WTC11 (cell line): Measurements from ENCODE around the gene ZXDC.

ENCODE experiments used
- CREB1 ChIP-seq: sonication (generic); formaldehyde crosslinking; IDR thresholded peaks from 2 replicates; pipeline ENCODE4 v1.8.0; 2023; ENCODE audit warnings: mild to moderate bottlenecking, missing genetic modification reagents
- CTCF ChIP-seq: fragments of 200-600 bp; IDR thresholded peaks from 2 replicates; pipeline ENCODE4 v1.8.0; 2022; ENCODE audit warnings: antibody characterized with exemption
- FOXK1 ChIP-seq: sonication (generic); formaldehyde crosslinking; IDR thresholded peaks from 2 replicates; pipeline ENCODE4 v1.8.0; 2022; ENCODE audit warnings: mild to moderate bottlenecking, moderate library complexity, missing genetic modification reagents
- KAT7 ChIP-seq: sonication (generic); formaldehyde crosslinking; IDR thresholded peaks from 2 replicates; pipeline ENCODE4 v1.8.1; 2023; ENCODE audit warnings: missing genetic modification reagents, mild to moderate bottlenecking, borderline replicate concordance
- NR2C2 ChIP-seq: sonication (generic); formaldehyde crosslinking; IDR thresholded peaks from 2 replicates; pipeline ENCODE4 v1.8.0; 2022; ENCODE audit warnings: mild to moderate bottlenecking, missing genetic modification reagents
- NR3C1 ChIP-seq: sonication (generic); formaldehyde crosslinking; conservative IDR thresholded peaks from 2 replicates; pipeline ENCODE4 v1.8.1; 2023; ENCODE audit warnings: low read depth, mild to moderate bottlenecking, missing genetic modification reagents
- SMAD4 ChIP-seq: sonication (generic); formaldehyde crosslinking; IDR thresholded peaks from 2 replicates; pipeline ENCODE4 v1.8.0; 2022; ENCODE audit warnings: mild to moderate bottlenecking, missing genetic modification reagents
- SP1 ChIP-seq: sonication (generic); formaldehyde crosslinking; conservative IDR thresholded peaks from 2 replicates; pipeline ENCODE4 v1.8.1; 2022; ENCODE audit warnings: missing genetic modification reagents
- ZNF121 ChIP-seq: sonication (generic); formaldehyde crosslinking; IDR thresholded peaks from 2 replicates; pipeline ENCODE4 v1.8.0; 2023; ENCODE audit warnings: missing genetic modification reagents
- ZNF416 ChIP-seq: fragments of 250-450 bp; sonication (Bioruptor Pico); IDR thresholded peaks from 2 replicates; pipeline ENCODE4 v1.9.0; 2021; ENCODE audit warnings: mild to moderate bottlenecking, inconsistent platforms
- TF ChIP-seq, protein P1 (sequence below): fragments of 250-450 bp; sonication (Bioruptor Pico); IDR thresholded peaks from 2 replicates; pipeline ENCODE4 v1.9.0; 2021; ENCODE audit warnings: mild to moderate bottlenecking, borderline replicate concordance
- TF ChIP-seq, protein P2 (sequence below): sonication (generic); formaldehyde crosslinking; IDR thresholded peaks from 2 replicates; pipeline ENCODE4 v1.8.1; 2022; ENCODE audit warnings: low read depth, missing genetic modification reagents, borderline replicate concordance
- TF ChIP-seq, protein P3 (sequence below): sonication (generic); formaldehyde crosslinking; IDR thresholded peaks from 2 replicates; pipeline ENCODE4 v1.8.0; 2022; ENCODE audit warnings: mild to moderate bottlenecking, missing genetic modification reagents
- TF ChIP-seq, protein P4 (sequence below): sonication (generic); formaldehyde crosslinking; IDR thresholded peaks from 2 replicates; pipeline ENCODE4 v1.8.1; 2023; ENCODE audit warnings: mild to moderate bottlenecking, missing genetic modification reagents, moderate library complexity

DNA sequence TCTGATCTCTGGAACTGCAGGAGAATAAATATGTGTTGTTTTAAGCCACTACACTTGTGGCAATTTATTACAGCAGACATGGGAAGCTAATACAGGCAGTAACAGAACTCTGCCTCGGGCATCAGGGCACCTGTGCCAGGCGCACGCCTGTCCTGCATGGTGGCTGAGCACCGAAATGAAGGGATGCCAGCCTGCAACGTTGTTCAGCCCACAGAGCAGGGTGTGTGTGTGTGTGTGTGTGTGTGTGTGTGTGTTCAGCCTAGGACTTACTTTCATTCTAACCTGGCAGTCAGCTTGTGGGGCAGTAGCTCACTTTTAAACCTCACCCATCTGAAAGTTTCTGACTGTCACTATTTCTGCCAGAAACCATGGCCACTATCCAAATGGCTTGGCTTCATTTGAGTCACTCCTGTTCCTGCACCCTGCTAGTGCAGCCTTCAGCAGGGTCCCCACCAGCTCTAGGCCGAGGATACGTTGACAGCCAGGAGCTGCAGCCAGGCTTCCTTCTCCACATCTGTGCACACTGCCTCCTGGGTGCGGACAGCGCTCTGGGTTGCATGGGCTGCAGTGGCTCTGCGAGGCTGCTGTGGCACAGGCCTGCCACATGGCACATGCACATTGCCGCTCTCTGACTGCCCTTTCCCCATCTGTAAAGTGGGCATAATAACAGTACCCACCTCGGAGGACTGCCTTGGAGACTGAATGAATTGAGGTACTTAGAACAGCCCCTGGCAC lies 37.4 kb upstream of the ZXDC start:
- TF ChIP-seq, protein P1, sequence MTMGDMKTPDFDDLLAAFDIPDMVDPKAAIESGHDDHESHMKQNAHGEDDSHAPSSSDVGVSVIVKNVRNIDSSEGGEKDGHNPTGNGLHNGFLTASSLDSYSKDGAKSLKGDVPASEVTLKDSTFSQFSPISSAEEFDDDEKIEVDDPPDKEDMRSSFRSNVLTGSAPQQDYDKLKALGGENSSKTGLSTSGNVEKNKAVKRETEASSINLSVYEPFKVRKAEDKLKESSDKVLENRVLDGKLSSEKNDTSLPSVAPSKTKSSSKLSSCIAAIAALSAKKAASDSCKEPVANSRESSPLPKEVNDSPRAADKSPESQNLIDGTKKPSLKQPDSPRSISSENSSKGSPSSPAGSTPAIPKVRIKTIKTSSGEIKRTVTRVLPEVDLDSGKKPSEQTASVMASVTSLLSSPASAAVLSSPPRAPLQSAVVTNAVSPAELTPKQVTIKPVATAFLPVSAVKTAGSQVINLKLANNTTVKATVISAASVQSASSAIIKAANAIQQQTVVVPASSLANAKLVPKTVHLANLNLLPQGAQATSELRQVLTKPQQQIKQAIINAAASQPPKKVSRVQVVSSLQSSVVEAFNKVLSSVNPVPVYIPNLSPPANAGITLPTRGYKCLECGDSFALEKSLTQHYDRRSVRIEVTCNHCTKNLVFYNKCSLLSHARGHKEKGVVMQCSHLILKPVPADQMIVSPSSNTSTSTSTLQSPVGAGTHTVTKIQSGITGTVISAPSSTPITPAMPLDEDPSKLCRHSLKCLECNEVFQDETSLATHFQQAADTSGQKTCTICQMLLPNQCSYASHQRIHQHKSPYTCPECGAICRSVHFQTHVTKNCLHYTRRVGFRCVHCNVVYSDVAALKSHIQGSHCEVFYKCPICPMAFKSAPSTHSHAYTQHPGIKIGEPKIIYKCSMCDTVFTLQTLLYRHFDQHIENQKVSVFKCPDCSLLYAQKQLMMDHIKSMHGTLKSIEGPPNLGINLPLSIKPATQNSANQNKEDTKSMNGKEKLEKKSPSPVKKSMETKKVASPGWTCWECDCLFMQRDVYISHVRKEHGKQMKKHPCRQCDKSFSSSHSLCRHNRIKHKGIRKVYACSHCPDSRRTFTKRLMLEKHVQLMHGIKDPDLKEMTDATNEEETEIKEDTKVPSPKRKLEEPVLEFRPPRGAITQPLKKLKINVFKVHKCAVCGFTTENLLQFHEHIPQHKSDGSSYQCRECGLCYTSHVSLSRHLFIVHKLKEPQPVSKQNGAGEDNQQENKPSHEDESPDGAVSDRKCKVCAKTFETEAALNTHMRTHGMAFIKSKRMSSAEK (CRISPR knock-in tag) = no peak
- TF ChIP-seq CTCF (no peak), NR2C2 (CRISPR knock-in tag) (no peak), KAT7 (CRISPR knock-in tag) (no peak), SP1 (CRISPR knock-in tag) (no peak), SMAD4 (CRISPR knock-in tag) (no peak), ZNF416 (no peak), NR3C1 (CRISPR knock-in tag) (no peak), CREB1 (no peak), ZNF121 (CRISPR knock-in tag) (no peak), FOXK1 (CRISPR knock-in tag) (no peak)
- TF ChIP-seq, protein P2, sequence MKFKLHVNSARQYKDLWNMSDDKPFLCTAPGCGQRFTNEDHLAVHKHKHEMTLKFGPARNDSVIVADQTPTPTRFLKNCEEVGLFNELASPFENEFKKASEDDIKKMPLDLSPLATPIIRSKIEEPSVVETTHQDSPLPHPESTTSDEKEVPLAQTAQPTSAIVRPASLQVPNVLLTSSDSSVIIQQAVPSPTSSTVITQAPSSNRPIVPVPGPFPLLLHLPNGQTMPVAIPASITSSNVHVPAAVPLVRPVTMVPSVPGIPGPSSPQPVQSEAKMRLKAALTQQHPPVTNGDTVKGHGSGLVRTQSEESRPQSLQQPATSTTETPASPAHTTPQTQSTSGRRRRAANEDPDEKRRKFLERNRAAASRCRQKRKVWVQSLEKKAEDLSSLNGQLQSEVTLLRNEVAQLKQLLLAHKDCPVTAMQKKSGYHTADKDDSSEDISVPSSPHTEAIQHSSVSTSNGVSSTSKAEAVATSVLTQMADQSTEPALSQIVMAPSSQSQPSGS (CRISPR knock-in tag) = no peak
- TF ChIP-seq, protein P3, sequence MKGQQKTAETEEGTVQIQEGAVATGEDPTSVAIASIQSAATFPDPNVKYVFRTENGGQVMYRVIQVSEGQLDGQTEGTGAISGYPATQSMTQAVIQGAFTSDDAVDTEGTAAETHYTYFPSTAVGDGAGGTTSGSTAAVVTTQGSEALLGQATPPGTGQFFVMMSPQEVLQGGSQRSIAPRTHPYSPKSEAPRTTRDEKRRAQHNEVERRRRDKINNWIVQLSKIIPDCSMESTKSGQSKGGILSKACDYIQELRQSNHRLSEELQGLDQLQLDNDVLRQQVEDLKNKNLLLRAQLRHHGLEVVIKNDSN (CRISPR knock-in tag) = no peak
- TF ChIP-seq, protein P4, sequence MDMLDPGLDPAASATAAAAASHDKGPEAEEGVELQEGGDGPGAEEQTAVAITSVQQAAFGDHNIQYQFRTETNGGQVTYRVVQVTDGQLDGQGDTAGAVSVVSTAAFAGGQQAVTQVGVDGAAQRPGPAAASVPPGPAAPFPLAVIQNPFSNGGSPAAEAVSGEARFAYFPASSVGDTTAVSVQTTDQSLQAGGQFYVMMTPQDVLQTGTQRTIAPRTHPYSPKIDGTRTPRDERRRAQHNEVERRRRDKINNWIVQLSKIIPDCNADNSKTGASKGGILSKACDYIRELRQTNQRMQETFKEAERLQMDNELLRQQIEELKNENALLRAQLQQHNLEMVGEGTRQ (CRISPR knock-in tag) = no peak
